ENCODE results near the gene XYLT1. TPM values are rescaled to one million over a fixed set of nuclear protein-coding genes. Genes with fewer than 3 reads are reported as not detected.

XYLT1 gene
- total and polyA plus RNA-seq, 2 of the 4 experiments (the other 2 are of a cell fraction), result 9.0 to 12.7 TPM

DNA sequence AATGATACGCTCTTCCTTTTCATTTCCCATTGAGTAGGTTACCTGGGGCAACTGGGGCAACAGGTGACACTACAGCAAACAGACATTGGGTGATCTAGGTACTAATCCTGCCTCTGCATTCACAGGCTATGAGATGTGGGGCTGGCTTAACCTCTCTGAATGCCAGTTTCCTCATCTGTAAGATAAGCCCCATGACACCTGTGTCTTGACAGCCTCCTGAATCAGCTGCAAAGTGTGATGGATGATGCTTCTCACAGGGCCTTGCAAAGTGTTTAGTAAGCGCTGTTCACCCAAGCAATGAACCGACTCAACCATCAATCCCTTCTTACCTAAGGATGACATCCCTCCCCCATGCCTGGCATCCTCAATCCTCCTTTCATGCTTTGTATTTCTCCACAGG is 322.8 kb downstream of the XYLT1 start:
- dilution Hi-C loops (cut with HindIII; ENCODE audit: low sequenced_read_pairs, unreplicated experiment) (no loop called here), intact Hi-C loops (cut with micrococcal nuclease) (no loop called here), in situ Hi-C loops (cut with MboI; ENCODE audit: low sequenced_read_pairs) (no loop called here)
- no peak overlapping the region for H4K5ac ChIP-seq (ENCODE audit: low read depth, low read length)
- no TSS peak for BruUV-seq (replicated peaks)
- H2BK5ac ChIP-seq (ENCODE audit: low read depth, low read length, poor library complexity, severe bottlenecking), result no peak overlapping the region
- no peak overlapping the region for H3K4me2 ChIP-seq (ENCODE audit: low read depth, low read length)
- H3K23ac ChIP-seq (ENCODE audit: low read depth, low read length), result no peak overlapping the region
- TF ChIP-seq BHLHE40 (IDR thresholded peaks at IDR 0.05; ENCODE audit: low read depth, low read length), result no peak
- TF ChIP-seq, protein P1, sequence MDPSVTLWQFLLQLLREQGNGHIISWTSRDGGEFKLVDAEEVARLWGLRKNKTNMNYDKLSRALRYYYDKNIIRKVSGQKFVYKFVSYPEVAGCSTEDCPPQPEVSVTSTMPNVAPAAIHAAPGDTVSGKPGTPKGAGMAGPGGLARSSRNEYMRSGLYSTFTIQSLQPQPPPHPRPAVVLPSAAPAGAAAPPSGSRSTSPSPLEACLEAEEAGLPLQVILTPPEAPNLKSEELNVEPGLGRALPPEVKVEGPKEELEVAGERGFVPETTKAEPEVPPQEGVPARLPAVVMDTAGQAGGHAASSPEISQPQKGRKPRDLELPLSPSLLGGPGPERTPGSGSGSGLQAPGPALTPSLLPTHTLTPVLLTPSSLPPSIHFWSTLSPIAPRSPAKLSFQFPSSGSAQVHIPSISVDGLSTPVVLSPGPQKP (IDR thresholded peaks at IDR 0.05; ENCODE audit: borderline replicate concordance, low read depth, low read length), result no peak
- TF ChIP-seq, protein P2, sequence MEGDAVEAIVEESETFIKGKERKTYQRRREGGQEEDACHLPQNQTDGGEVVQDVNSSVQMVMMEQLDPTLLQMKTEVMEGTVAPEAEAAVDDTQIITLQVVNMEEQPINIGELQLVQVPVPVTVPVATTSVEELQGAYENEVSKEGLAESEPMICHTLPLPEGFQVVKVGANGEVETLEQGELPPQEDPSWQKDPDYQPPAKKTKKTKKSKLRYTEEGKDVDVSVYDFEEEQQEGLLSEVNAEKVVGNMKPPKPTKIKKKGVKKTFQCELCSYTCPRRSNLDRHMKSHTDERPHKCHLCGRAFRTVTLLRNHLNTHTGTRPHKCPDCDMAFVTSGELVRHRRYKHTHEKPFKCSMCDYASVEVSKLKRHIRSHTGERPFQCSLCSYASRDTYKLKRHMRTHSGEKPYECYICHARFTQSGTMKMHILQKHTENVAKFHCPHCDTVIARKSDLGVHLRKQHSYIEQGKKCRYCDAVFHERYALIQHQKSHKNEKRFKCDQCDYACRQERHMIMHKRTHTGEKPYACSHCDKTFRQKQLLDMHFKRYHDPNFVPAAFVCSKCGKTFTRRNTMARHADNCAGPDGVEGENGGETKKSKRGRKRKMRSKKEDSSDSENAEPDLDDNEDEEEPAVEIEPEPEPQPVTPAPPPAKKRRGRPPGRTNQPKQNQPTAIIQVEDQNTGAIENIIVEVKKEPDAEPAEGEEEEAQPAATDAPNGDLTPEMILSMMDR (conservative IDR thresholded peaks at IDR 0.05; ENCODE audit: low read depth, low read length), result no peak
- no peak for TF ChIP-seq FOS (IDR thresholded peaks at IDR 0.05; ENCODE audit: low read depth, low read length)
- no peak for TF ChIP-seq MAFK (IDR thresholded peaks at IDR 0.05; ENCODE audit: low read depth, low read length)
- no peak for TF ChIP-seq MAZ (IDR thresholded peaks at IDR 0.05; ENCODE audit: borderline replicate concordance, low read depth, low read length)
- TF ChIP-seq CHD1 (IDR thresholded peaks at IDR 0.05; ENCODE audit: low read depth, low read length), result no peak
- no peak for TF ChIP-seq POLR2A (IDR thresholded peaks at IDR 0.05; ENCODE audit: low read depth, low read length)
- TF ChIP-seq RAD21 (IDR thresholded peaks at IDR 0.05; ENCODE audit: low read length), result no peak
- TF ChIP-seq NFE2L2 (IDR thresholded peaks at IDR 0.05; ENCODE audit: low read depth, low read length), result no peak
- TF ChIP-seq RFX5 (IDR thresholded peaks at IDR 0.05; ENCODE audit: low read depth, low read length), result no peak
- TF ChIP-seq CEBPB (IDR thresholded peaks at IDR 0.05; ENCODE audit: low read depth, low read length), result no peak
- TF ChIP-seq SMC3 (IDR thresholded peaks at IDR 0.05; ENCODE audit: low read depth, low read length), result no peak
- no peak for TF ChIP-seq MXI1 (IDR thresholded peaks at IDR 0.05; ENCODE audit: borderline replicate concordance, low read depth, low read length)
- TF ChIP-seq RCOR1 (IDR thresholded peaks at IDR 0.05; ENCODE audit: insufficient replicate concordance, low read length), result no peak
- TF ChIP-seq, protein P3, sequence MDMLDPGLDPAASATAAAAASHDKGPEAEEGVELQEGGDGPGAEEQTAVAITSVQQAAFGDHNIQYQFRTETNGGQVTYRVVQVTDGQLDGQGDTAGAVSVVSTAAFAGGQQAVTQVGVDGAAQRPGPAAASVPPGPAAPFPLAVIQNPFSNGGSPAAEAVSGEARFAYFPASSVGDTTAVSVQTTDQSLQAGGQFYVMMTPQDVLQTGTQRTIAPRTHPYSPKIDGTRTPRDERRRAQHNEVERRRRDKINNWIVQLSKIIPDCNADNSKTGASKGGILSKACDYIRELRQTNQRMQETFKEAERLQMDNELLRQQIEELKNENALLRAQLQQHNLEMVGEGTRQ (IDR thresholded peaks at IDR 0.05; ENCODE audit: low read depth, low read length), result no peak
- ATAC-seq (ENCODE audit: low read depth) (no peak), DNase-seq (no peak)
- WGBS, 2 experiments (ENCODE audit: extremely low coverage in 2 of 2, insufficient read length in 1 of 2), result no CpG with 5 or more reads among the region's 3 CpGs
- no peak overlapping the region for H3K9ac ChIP-seq (ENCODE audit: low read depth, low read length)
- no peak overlapping the region for H2BK15ac ChIP-seq (ENCODE audit: low read depth, low read length)
- no peaks in the 10 kb centered on the region for H3K36me3 ChIP-seq (ENCODE audit: control insufficient read depth, insufficient read depth, low read length)
- no peak overlapping the region for H3K27ac ChIP-seq (ENCODE audit: insufficient read depth, low read length)
- no peak overlapping the region for H4K8ac ChIP-seq (ENCODE audit: low read depth in 2 of 2, low read length in 2 of 2)
- H3K4ac ChIP-seq (ENCODE audit: low read depth, low read length), result no peak overlapping the region
- H3K56ac ChIP-seq (ENCODE audit: extremely low read depth, insufficient read depth, low read length), result no peak overlapping the region
- H2AK5ac ChIP-seq (ENCODE audit: low read depth, low read length), result no peak overlapping the region
- no peak overlapping the region for H2BK20ac ChIP-seq (ENCODE audit: low read depth, low read length)
- 0 out of 2 replicates have a peak, but pooled peaks cover 3% of the 10 kb centered on the region for H4K20me1 ChIP-seq (ENCODE audit: insufficient read depth, low read length)
- H3K4me3 ChIP-seq (ENCODE audit: insufficient read depth, low read depth, low read length), result no peak overlapping the region
- H3K27me3 ChIP-seq (ENCODE audit: control insufficient read depth, insufficient read depth, low read length), result no peaks in the 10 kb centered on the region
- H4K91ac ChIP-seq (ENCODE audit: insufficient read depth, low read depth, low read length), result no peak overlapping the region
- ChIA-PET POLR2A (ENCODE audit: unreplicated experiment) (no interaction called here), CTCF (no interaction called here)
- H3K9me1 ChIP-seq (ENCODE audit: insufficient read depth, low read length), result 0 out of 2 replicates have a peak, but pooled peaks cover 5% of the 10 kb centered on the region
- H3K79me1 ChIP-seq (ENCODE audit: low read depth in 1 of 2, low read length in 2 of 2), result peaks cover 0 to 3% of the 10 kb centered on the region in 2 experiments; a peak in 3 of 4 replicates
- no peaks in the 10 kb centered on the region for H3K9me3 ChIP-seq (ENCODE audit: control insufficient read depth, insufficient read depth, low read length)
- H3K14ac ChIP-seq (replicated peaks; ENCODE audit: low read depth, low read length), result no peak overlapping the region
- no peak overlapping the region for H2AFZ ChIP-seq (replicated peaks; ENCODE audit: low read length, poor library complexity)
- no peak overlapping the region for H3K18ac ChIP-seq (ENCODE audit: low read depth, low read length)
- no peak overlapping the region for H2AK9ac ChIP-seq (replicated peaks; ENCODE audit: low read depth, low read length, poor library complexity)
- no peak overlapping the region for H2BK120ac ChIP-seq (ENCODE audit: low read depth, low read length)
- H3K4me1 ChIP-seq (ENCODE audit: control insufficient read depth, insufficient read depth, low read length), result no peaks in the 10 kb centered on the region
